Progenitor cell of endocrine pancreas (in vitro differentiated cells): Measurements from ENCODE around the gene SPEF1. TPM values are rescaled to one million over a fixed set of nuclear protein-coding genes. Genes with fewer than 3 reads are reported as not detected.
"Not testable (repeated sequence)": the region's sequence is repeated elsewhere in the genome, so short reads cannot be mapped to it uniquely, and the experiment has no call there.

Source experiments
- DNase-seq: peaks from one replicate; pipeline ENCODE4 v3.0.0; 2021; ENCODE audit warnings: low spot score; ENCODE audit not compliant: unreplicated experiment
- H3K27ac Mint-ChIP-seq: 2 replicates; pipeline ENCODE4 v1.8.0; 2021; ENCODE audit warnings: mild to moderate bottlenecking, moderate library complexity, mixed read lengths
- H3K27me3 Mint-ChIP-seq: 2 replicates; pipeline ENCODE4 v1.8.0; 2021; ENCODE audit warnings: mixed read lengths
- H3K36me3 Mint-ChIP-seq: 2 replicates; pipeline ENCODE4 v1.8.0; 2022; ENCODE audit warnings: mixed read lengths; ENCODE audit not compliant: insufficient read depth
- H3K4me1 Mint-ChIP-seq: 2 replicates; pipeline ENCODE4 v1.8.0; 2021; ENCODE audit warnings: low read depth, mixed read lengths
- H3K4me3 Mint-ChIP-seq: 2 replicates; pipeline ENCODE4 v1.8.0; 2021; ENCODE audit warnings: low read depth, mild to moderate bottlenecking, moderate library complexity, mixed read lengths
- H3K9me3 Mint-ChIP-seq: 2 replicates; pipeline ENCODE4 v1.8.0; 2021; ENCODE audit warnings: low read depth, mixed read lengths
- CTCF ChIP-seq: fragments of 200-600 bp; sonication (generic); IDR thresholded peaks from one replicate; pipeline ENCODE4 v1.5.0; 2021; ENCODE audit warnings: antibody characterized with exemption, mild to moderate bottlenecking; ENCODE audit not compliant: unreplicated experiment
- total RNA-seq: library from RNA; stranded (reverse); gene quantifications from 2 replicates; pipeline ENCODE4 v1.2.1, GENCODE V29; 2021

SPEF1 gene
- total RNA-seq, 1 donor from 2014 or later: 1.9 TPM

DNA sequence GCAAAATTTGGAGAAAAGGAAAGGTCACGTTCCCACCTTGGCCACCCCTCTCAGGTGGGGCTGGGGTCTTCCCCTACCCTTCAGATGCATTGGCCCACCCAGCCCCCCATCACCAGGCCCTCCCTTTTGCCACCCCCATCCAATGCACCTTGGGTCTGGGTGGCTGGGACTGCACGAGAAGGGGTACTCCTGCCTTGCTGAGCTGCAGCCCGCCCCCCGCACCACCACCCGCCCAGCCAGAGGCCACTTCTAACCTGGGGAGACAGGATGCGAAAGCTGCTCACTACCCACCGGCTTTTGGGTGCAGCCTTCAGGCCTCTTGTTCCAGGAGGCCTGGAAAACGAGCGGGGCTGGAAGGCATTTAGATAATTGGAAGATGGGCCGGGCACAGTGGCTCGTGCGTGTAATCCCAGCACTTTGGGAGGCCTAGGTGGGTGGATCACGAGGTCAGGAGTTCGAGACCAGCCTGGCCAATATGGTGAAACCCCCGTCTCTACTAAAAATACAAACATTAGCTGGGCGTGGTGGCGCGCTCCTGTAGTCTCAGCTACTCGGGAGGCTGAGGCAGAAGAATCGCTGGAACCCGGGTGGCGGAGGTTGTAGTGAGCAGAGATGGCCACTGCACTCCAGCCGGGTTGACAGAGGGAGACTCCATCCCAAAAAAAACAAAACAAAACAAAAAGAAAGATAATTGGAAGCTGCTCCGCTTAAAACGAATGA is 13.6 kb upstream of the SPEF1 start:
- Mint-ChIP-seq H3K27me3 (no peaks in the 10 kb centered on the region), H3K36me3 (no peaks in the 10 kb centered on the region), H3K4me3 (peak overlapping the region; percentile 84), H3K27ac (peak overlapping the region; percentile 93), H3K4me1 (peaks cover 27% of the 10 kb centered on the region), H3K9me3 (no peaks in the 10 kb centered on the region)
- TF ChIP-seq CTCF: no peak
- DNase-seq: no peak

DNA sequence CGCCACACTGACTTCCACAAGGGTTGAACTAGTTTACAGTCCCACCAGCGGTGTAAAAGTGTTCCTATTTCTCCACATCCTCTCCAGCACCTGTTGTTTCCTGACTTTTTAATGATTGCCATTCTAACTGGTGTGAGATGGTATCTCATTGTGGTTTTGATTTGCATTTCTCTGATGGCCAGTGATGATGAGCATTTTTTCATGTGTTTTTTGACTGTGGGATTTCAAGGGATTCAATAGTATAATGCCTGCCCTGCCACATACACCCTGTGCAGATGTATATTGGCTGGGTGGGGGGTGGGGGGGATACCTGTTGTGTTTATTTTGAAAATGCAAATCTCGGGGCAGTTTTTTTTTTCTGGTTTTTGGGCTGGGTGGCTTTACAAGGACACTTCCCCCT is 12.9 kb upstream of the SPEF1 start:
- H3K27ac Mint-ChIP-seq, H3K36me3 Mint-ChIP-seq, H3K27me3 Mint-ChIP-seq, H3K9me3 Mint-ChIP-seq, DNase-seq: not testable (repeated sequence)
- H3K4me1 Mint-ChIP-seq: peaks cover 21% of the 10 kb centered on the region
- peak overlapping the region; percentile 33 for H3K4me3 Mint-ChIP-seq

- H3K27ac Mint-ChIP-seq, H3K4me3 Mint-ChIP-seq: not testable (repeated sequence)
- H3K27me3 Mint-ChIP-seq: peaks cover 11% of the 10 kb centered on the region
Measured at GRCh38 chr20:3789201-3789600, 8.0 kb upstream of the SPEF1 start.

GRCh38 chr20:3788685-3789155 is 7.5 kb upstream of the SPEF1 start:
- DNase-seq: no peak

More at GRCh38 chr20:3789201-3789600, 8.0 kb upstream of the SPEF1 start:
- not testable (repeated sequence) for H3K36me3 Mint-ChIP-seq, H3K9me3 Mint-ChIP-seq, H3K4me1 Mint-ChIP-seq, DNase-seq

DNA sequence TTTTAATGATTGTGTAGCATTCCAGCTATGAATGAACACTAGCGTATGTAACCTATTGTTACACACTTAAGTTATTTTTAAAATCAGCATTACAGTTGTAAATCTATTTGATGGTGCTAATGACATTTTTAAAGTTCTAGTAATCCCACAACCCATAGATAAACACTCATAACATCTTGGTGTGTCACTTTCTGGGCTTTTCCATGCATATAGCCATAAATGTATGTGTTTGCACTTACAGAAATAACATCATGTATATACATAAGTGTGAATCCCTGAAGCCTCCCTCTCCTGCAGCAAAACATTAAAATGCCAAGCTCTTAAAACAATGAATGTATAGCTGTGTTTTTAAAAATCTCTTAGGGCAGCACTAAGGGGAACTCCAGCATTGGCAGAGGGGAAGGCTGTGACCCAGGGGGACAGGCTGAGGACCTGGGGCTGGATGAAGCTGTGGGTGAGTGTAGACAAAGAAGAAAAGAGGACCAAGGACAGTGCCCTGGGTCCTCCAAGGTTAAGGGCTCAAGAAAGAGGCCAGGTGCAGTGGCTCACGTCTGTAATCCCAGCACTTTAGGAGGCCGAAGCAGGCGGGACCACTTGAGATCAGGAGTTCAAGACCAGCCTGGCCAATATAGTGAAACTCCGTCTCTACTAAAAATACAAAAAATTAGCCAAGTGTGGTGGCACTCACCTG is 6.2 kb upstream of the SPEF1 start:
- Mint-ChIP-seq H3K9me3 (no peaks in the 10 kb centered on the region), H3K36me3 (peaks cover 4% of the 10 kb centered on the region), H3K27me3 (peaks cover 11% of the 10 kb centered on the region), H3K27ac (no peak overlapping the region), H3K4me3 (peak overlapping the region; percentile 39), H3K4me1 (peaks cover 10% of the 10 kb centered on the region)
- DNase-seq: no peak
- TF ChIP-seq CTCF: no peak

More at GRCh38 chr20:3788685-3789155, 7.5 kb upstream of the SPEF1 start:
- peaks cover 3% of the 10 kb centered on the region for H3K36me3 Mint-ChIP-seq
- peaks cover 11% of the 10 kb centered on the region for H3K27me3 Mint-ChIP-seq
- H3K9me3 Mint-ChIP-seq: no peaks in the 10 kb centered on the region
- H3K27ac Mint-ChIP-seq: peak overlapping the region; percentile 65
- no peak for TF ChIP-seq CTCF
- H3K4me1 Mint-ChIP-seq: peaks cover 3% of the 10 kb centered on the region
- H3K4me3 Mint-ChIP-seq: peak overlapping the region; percentile 35

DNA sequence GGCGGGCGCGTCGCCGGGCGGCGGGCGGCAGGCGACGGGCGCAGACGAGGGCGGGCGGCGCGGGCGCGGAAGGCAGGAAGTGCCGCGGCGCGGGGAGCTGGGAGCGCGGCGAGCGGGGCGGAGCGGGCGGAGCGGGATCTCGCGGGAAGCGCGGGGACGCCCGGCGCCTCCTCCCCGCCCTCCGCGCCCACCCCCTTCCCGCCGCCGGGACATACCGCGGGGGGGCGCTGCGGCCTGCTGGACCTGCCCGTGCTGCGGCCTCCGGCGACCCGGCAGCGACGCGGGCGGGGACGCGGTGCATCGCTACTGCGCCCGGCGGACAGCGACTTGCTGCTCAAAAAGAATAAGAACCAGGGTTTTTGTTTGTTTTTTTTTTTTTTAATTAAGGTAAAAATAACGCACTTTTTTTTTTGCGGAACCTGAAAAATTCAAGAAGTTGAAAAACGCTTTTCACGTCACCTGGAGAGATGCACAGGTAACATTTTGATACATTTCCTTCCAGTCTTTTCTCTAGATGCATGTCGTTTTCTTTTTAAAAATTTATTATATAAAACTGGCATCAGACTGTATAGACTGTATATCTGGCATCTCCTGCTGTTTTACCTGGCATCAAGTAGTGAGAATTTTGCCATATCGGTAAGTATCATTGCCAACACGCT is 5.5 kb upstream of the SPEF1 start, which contains the start of gene CENPB:
CENPB (minus strand) TSS at position 76 of the 659 bp plus-strand sequence. CDS start 257 bp downstream, outside the sequence.
- peak; percentile 86 for TF ChIP-seq CTCF
- Mint-ChIP-seq H3K4me1 (peaks cover 10% of the 10 kb centered on the region), H3K4me3 (peak within 1 kb of the TSS; percentile 80), H3K36me3 (peaks cover 4% of the 10 kb centered on the region), H3K27me3 (peaks cover 11% of the 10 kb centered on the region), H3K27ac (peak within 1 kb of the TSS; percentile 83), H3K9me3 (no peaks in the 10 kb centered on the region)
- peak; percentile 91 for DNase-seq
